Mesenchymal stem cell (in vitro differentiated cells and primary cell): ENCODE measurements around the gene LYRM9.
"Not testable (repeated sequence)": the region's sequence is repeated elsewhere in the genome, so short reads cannot be mapped to it uniquely, and the experiment has no call there.

ENCODE experiments used
- DNase-seq: peaks from one replicate; pipeline ENCODE4 v3.0.0-alpha.2; 2013
- H2AFZ ChIP-seq: one replicate; pipeline ENCODE4 v1.6.1; 2013; ENCODE audit warnings: low read depth, mild to moderate bottlenecking, control low read depth, inconsistent platforms, low read length, moderate library complexity
- H2AK5ac ChIP-seq: 2 replicates; pipeline ENCODE4 v1.6.1; 2013; ENCODE audit warnings: low read length, moderate library complexity, mild to moderate bottlenecking, inconsistent platforms; ENCODE audit not compliant: severe bottlenecking
- H2BK120ac ChIP-seq: one replicate; pipeline ENCODE4 v1.6.1; 2013; ENCODE audit warnings: low read depth, mild to moderate bottlenecking, inconsistent platforms, low read length, moderate library complexity
- H2BK12ac ChIP-seq, 2 experiments: one replicate each; pipeline ENCODE4 v1.6.1; 2013; ENCODE audit warnings: inconsistent platforms in 2 of 2, low read length in 2 of 2, mild to moderate bottlenecking in 2 of 2, moderate library complexity in 2 of 2, control low read depth in 1 of 2
- H2BK15ac ChIP-seq: one replicate; pipeline ENCODE4 v1.6.1; 2013; ENCODE audit warnings: mild to moderate bottlenecking, low read depth, inconsistent platforms; ENCODE audit not compliant: poor library complexity, severe bottlenecking
- H2BK5ac ChIP-seq: 2 replicates; pipeline ENCODE4 v1.6.1; 2013; ENCODE audit warnings: low read depth, mild to moderate bottlenecking, low read length, control low read depth, inconsistent platforms; ENCODE audit not compliant: poor library complexity, severe bottlenecking
- H3K14ac ChIP-seq, 2 experiments: one replicate each; pipeline ENCODE4 v1.6.1; 2013; ENCODE audit warnings: inconsistent platforms in 2 of 2, low read length in 2 of 2, control low read depth in 1 of 2, mild to moderate bottlenecking in 1 of 2, moderate library complexity in 1 of 2
- H3K18ac ChIP-seq, 2 experiments: one replicate each; pipeline ENCODE4 v1.6.1; 2013; ENCODE audit warnings: inconsistent platforms in 2 of 2, low read length in 2 of 2, control low read depth in 1 of 2, low read depth in 1 of 2, mild to moderate bottlenecking in 1 of 2
- H3K23ac ChIP-seq, 2 experiments: one replicate each; pipeline ENCODE4 v1.6.1; 2013; ENCODE audit warnings: inconsistent platforms in 2 of 2, low read length in 2 of 2, mild to moderate bottlenecking in 2 of 2, moderate library complexity in 2 of 2, control low read depth in 1 of 2
- H3K27ac ChIP-seq: 2 replicates; pipeline ENCODE4 v1.5.1; 2013; ENCODE audit warnings: mild to moderate bottlenecking, moderate library complexity, low read length, control low read depth, inconsistent platforms; ENCODE audit not compliant: poor library complexity, severe bottlenecking
- H3K27me3 ChIP-seq, 2 experiments: 2 replicates each; pipeline versions ENCODE4 v1.6.1 to v1.7.0; 2013; ENCODE audit warnings: low read length in 2 of 2, mild to moderate bottlenecking in 2 of 2, moderate library complexity in 2 of 2, control low read depth in 1 of 2, inconsistent platforms in 1 of 2; ENCODE audit not compliant: control insufficient read depth in 1 of 2, insufficient read depth in 1 of 2
- H3K36me3 ChIP-seq, 2 experiments: 2 replicates each; pipeline versions ENCODE4 v1.6.1 to v1.7.0; 2013; ENCODE audit warnings: low read length in 2 of 2, control low read depth in 1 of 2, inconsistent platforms in 1 of 2, low read depth in 1 of 2, mild to moderate bottlenecking in 1 of 2; ENCODE audit not compliant: insufficient read depth in 2 of 2, control insufficient read depth in 1 of 2
- H3K4ac ChIP-seq, 2 experiments: one replicate each; pipeline ENCODE4 v1.6.1; 2013; ENCODE audit warnings: inconsistent platforms in 2 of 2, low read length in 2 of 2, mild to moderate bottlenecking in 2 of 2, moderate library complexity in 2 of 2, control low read depth in 1 of 2, low read depth in 1 of 2
- H3K4me1 ChIP-seq: 2 replicates; pipeline ENCODE4 v1.6.1; 2013; ENCODE audit warnings: low read depth, low read length, control low read depth; ENCODE audit not compliant: control insufficient read depth, insufficient read depth
- H3K4me2 ChIP-seq: 2 replicates; pipeline ENCODE4 v1.6.1; 2013; ENCODE audit warnings: low read length, mild to moderate bottlenecking, inconsistent platforms; ENCODE audit not compliant: poor library complexity, severe bottlenecking
- H3K4me3 ChIP-seq, 2 experiments: 2 replicates each; pipeline versions ENCODE4 v1.5.1 to v1.7.0; 2013; ENCODE audit warnings: low read length in 2 of 2, mild to moderate bottlenecking in 2 of 2, control low read depth in 1 of 2, low read depth in 1 of 2; ENCODE audit not compliant: insufficient read depth in 1 of 2
- H3K79me1 ChIP-seq: replicated peaks from 2 replicates; pipeline ENCODE4 v1.6.1; 2013; ENCODE audit warnings: mild to moderate bottlenecking, control low read depth, low read length, inconsistent platforms; ENCODE audit not compliant: poor library complexity, severe bottlenecking
- H3K9ac ChIP-seq: 2 replicates; pipeline ENCODE4 v1.7.0; 2013; ENCODE audit warnings: mild to moderate bottlenecking, low read length, moderate library complexity
- H3K9me3 ChIP-seq: 2 replicates; pipeline ENCODE4 v1.7.0; 2013; ENCODE audit warnings: mild to moderate bottlenecking, low read length; ENCODE audit not compliant: control insufficient read depth
- H4K8ac ChIP-seq: one replicate; pipeline ENCODE4 v1.6.1; 2013; ENCODE audit warnings: inconsistent platforms, mild to moderate bottlenecking, low read length, moderate library complexity
- H4K91ac ChIP-seq: one replicate; pipeline ENCODE4 v1.6.1; 2013; ENCODE audit warnings: mild to moderate bottlenecking, low read length, inconsistent platforms
- WGBS: methylation state at CpG from one replicate; pipeline ENCODE4 v1.1.7; 2013; ENCODE audit warnings: mixed read lengths; 5-methylcytosine and 5-hydroxymethylcytosine counted together

LYRM9 gene

GRCh38 chr17:27840688-27841087 is 52.5 kb downstream of the LYRM9 start:
- Histone ChIP-seq H3K14ac (no peak overlapping the region), H2AFZ (no peak overlapping the region), H2BK120ac (no peak overlapping the region), H3K36me3 (no peaks in the 10 kb centered on the region), H2BK12ac (no peak overlapping the region), H3K9me3 (no peaks in the 10 kb centered on the region), H4K8ac (no peak overlapping the region), H3K4me2 (no peak overlapping the region), H3K9ac (no peak overlapping the region), H3K27ac (no peak overlapping the region), H2BK5ac (no peak overlapping the region), H3K23ac (no peak overlapping the region), H3K79me1 (no peaks in the 10 kb centered on the region), H3K4me3 (no peak overlapping the region), H3K27me3 (peaks cover 0 to 9% of the 10 kb centered on the region in 2 experiments), H3K18ac (no peak overlapping the region), H2AK5ac (no peak overlapping the region), H4K91ac (no peak overlapping the region), H3K4me1 (no peaks in the 10 kb centered on the region), H3K4ac (no peak overlapping the region), H2BK15ac (no peak overlapping the region)
- DNase-seq = no peak
- WGBS = 88% methylated on average over 1 of the region's 1 CpG

DNA sequence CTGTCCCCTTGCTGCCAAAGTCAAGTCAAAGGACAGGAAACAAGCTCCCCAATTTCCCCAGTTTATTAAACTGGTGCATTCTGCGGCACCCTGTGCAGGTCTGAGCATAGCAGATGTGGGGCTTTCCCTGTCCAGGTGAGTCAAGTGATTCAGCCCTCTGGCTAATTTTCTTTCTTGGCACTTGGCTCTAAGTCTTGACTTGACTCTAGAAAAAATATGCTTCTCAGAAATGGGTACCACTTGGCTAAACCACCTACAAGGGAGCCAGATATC is 52.8 kb downstream of the LYRM9 start:
- not testable (repeated sequence) for H2BK120ac ChIP-seq, H3K27ac ChIP-seq, H3K36me3 ChIP-seq, H3K14ac ChIP-seq, H2BK15ac ChIP-seq, H3K4ac ChIP-seq, H2BK5ac ChIP-seq, H3K18ac ChIP-seq, H3K4me3 ChIP-seq, H4K91ac ChIP-seq, H3K9ac ChIP-seq, H2AFZ ChIP-seq, H4K8ac ChIP-seq, DNase-seq, H3K27me3 ChIP-seq, H3K4me2 ChIP-seq, H3K23ac ChIP-seq, H3K9me3 ChIP-seq, H3K4me1 ChIP-seq, H2BK12ac ChIP-seq, H2AK5ac ChIP-seq, H3K79me1 ChIP-seq
- no CpG with 5 or more reads among the region's 1 CpG for WGBS

DNA sequence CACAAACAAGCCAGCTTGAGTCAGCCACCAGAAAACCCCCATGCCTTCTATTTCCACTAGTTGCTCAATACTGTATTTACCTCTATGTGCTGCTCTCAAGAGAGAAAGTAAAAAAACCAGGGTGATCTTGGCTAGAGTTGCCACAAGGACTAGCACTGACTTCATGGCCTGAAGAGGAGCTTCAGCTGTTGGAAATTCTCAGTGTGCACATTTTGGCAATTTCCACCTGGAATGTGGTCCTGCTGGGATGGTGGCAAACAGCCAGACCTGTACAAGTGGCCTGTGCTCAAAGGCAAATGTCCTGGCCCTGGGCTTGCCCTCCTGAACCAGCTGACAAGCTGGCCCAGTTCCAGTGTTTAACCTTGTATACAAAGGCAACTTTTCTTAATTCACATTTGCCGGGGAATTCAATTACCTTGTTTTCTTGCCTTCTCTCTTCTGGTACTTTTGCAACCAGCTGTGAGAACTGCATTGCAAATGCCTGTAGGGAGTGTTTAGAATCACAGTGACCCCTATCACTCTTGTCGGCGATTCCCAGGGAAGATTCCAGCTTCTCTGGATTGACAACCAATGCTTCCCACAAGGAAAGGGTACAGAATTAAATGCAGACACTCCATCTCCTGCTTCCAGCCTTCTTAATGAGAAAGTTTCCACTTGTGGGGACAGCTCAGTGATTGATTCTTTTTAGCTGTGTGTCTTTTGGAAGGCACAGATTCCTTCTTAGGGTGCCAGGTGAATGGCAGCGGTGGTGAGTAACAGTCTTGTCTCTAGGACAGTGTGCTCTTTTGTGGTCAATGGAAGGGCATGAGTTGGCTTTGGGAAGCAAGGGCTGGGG is 53.4 kb downstream of the LYRM9 start:
- not testable (repeated sequence) for H2BK120ac ChIP-seq, H3K27me3 ChIP-seq, H3K27ac ChIP-seq, H3K4me2 ChIP-seq, H3K14ac ChIP-seq, DNase-seq, H3K4me3 ChIP-seq, H3K79me1 ChIP-seq, H2BK12ac ChIP-seq, H3K4me1 ChIP-seq, H3K18ac ChIP-seq, H2AK5ac ChIP-seq, H3K4ac ChIP-seq, H4K8ac ChIP-seq, H3K9me3 ChIP-seq, H2AFZ ChIP-seq, H2BK5ac ChIP-seq, H3K9ac ChIP-seq, H3K36me3 ChIP-seq, H2BK15ac ChIP-seq, H3K23ac ChIP-seq, H4K91ac ChIP-seq
- no CpG with 5 or more reads among the region's 4 CpGs for WGBS

DNA sequence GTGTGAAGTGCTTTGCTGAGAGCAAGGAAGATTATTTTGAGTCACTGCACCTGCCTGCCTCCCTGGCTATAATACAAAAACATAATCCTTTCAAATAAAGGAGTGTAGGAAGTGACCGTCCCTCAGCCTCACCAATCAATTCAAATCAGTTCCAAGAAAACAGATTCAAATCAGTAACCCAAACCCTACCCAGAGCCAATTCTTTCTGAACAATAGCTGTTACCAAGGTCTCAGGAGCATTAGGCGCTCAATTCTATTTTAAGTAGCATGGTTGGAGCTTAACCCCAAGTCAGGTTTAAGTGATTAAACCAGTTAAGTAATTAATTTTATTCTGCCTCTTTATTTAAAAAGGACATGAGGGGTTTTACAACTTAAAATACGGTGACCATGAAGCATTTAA is 54.6 kb downstream of the LYRM9 start:
- H2BK12ac ChIP-seq, H2AFZ ChIP-seq, H3K36me3 ChIP-seq, H3K27ac ChIP-seq, H3K27me3 ChIP-seq, H3K9me3 ChIP-seq, H4K8ac ChIP-seq, H3K4me3 ChIP-seq, H3K4me1 ChIP-seq, H3K4ac ChIP-seq, DNase-seq, H3K23ac ChIP-seq, H4K91ac ChIP-seq, H3K4me2 ChIP-seq, H2BK120ac ChIP-seq, H3K9ac ChIP-seq, H2BK5ac ChIP-seq, H3K18ac ChIP-seq, H2AK5ac ChIP-seq, H3K79me1 ChIP-seq, H2BK15ac ChIP-seq, H3K14ac ChIP-seq: not testable (repeated sequence)
- 88% methylated on average over 1 of the region's 3 CpGs for whole genome bisulfite sequencing
